Adipocyte (in vitro differentiated cells): ENCODE measurements around the gene PSMD1.

Source experiments
- DNase-seq: peaks from one replicate; pipeline ENCODE4 v3.0.0-alpha.2; 2015; ENCODE audit warnings: low read depth
- H3K27me3 ChIP-seq: replicated peaks from 2 replicates; pipeline ENCODE4 v1.7.0; 2013; ENCODE audit warnings: mild to moderate bottlenecking, low read length, moderate library complexity; ENCODE audit not compliant: control insufficient read depth, insufficient read depth
- H3K36me3 ChIP-seq: 2 replicates; pipeline ENCODE4 v1.7.0; 2013; ENCODE audit warnings: low read length, mild to moderate bottlenecking, moderate library complexity; ENCODE audit not compliant: control insufficient read depth, insufficient read depth, severe bottlenecking
- H3K4me1 ChIP-seq: 2 replicates; pipeline ENCODE4 v1.7.0; 2013; ENCODE audit warnings: mild to moderate bottlenecking, low read length, moderate library complexity; ENCODE audit not compliant: control insufficient read depth, insufficient read depth
- H3K4me3 ChIP-seq: 2 replicates; pipeline ENCODE4 v1.7.0; 2013; ENCODE audit warnings: mild to moderate bottlenecking, low read length, moderate library complexity
- H3K9ac ChIP-seq: 2 replicates; pipeline ENCODE4 v1.7.0; 2013; ENCODE audit warnings: mild to moderate bottlenecking, low read length, moderate library complexity
- H3K9me3 ChIP-seq: 2 replicates; pipeline ENCODE4 v1.7.0; 2013; ENCODE audit warnings: mild to moderate bottlenecking, low read length, moderate library complexity; ENCODE audit not compliant: control insufficient read depth

PSMD1 gene

GRCh38 chr2:231056453-231057416 lies at the start of gene PSMD1:
Gene PSMD1 (plus strand): TSS chr2:231056867. CDS start chr2:231057026, 159 bp downstream.
- Histone ChIP-seq H3K36me3 (peaks cover 10% of the 10 kb centered on the region), H3K27me3 (no peaks in the 10 kb centered on the region), H3K9ac (peak within 1 kb of the TSS; percentile 99), H3K9me3 (no peaks in the 10 kb centered on the region), H3K4me3 (peak within 1 kb of the TSS; percentile 93), H3K4me1 (peaks cover 39% of the 10 kb centered on the region)
- DNase-seq: peak; percentile 95

- Histone ChIP-seq H3K36me3 (no peaks in the 10 kb centered on the region), H3K4me3 (no peak overlapping the region), H3K27me3 (peaks cover 66% of the 10 kb centered on the region), H3K9me3 (no peaks in the 10 kb centered on the region), H3K9ac (no peak overlapping the region), H3K4me1 (peaks cover 6% of the 10 kb centered on the region)
- DNase-seq: peak; percentile 28
These were observed 49.2 kb upstream of the PSMD1 start for GRCh38 chr2:231007286-231008098.

GRCh38 chr2:231008131-231008530 lies 48.5 kb upstream of the PSMD1 start:
- H3K36me3 ChIP-seq: no peaks in the 10 kb centered on the region
- no peak overlapping the region for H3K4me3 ChIP-seq
- H3K27me3 ChIP-seq: peaks cover 70% of the 10 kb centered on the region
- H3K9me3 ChIP-seq: no peaks in the 10 kb centered on the region
- H3K4me1 ChIP-seq: peaks cover 2% of the 10 kb centered on the region
- no peak overlapping the region for H3K9ac ChIP-seq
- no peak for DNase-seq

GRCh38 chr2:231009236-231009919 lies 47.3 kb upstream of the PSMD1 start:
- Histone ChIP-seq H3K4me3 (no peak overlapping the region), H3K27me3 (peaks cover 71% of the 10 kb centered on the region), H3K36me3 (no peaks in the 10 kb centered on the region), H3K4me1 (no peaks in the 10 kb centered on the region), H3K9me3 (no peaks in the 10 kb centered on the region), H3K9ac (no peak overlapping the region)
- no peak for DNase-seq

- Histone ChIP-seq H3K4me1 (no peaks in the 10 kb centered on the region), H3K36me3 (no peaks in the 10 kb centered on the region), H3K9me3 (no peaks in the 10 kb centered on the region), H3K9ac (no peak overlapping the region), H3K27me3 (peaks cover 74% of the 10 kb centered on the region), H3K4me3 (no peak overlapping the region)
- DNase-seq: no peak
These were observed 46.4 kb upstream of the PSMD1 start for GRCh38 chr2:231010201-231010730.

GRCh38 chr2:231011526-231011925 lies 45.1 kb upstream of the PSMD1 start:
- no peak for DNase-seq
- Histone ChIP-seq H3K4me1 (no peaks in the 10 kb centered on the region), H3K9ac (no peak overlapping the region), H3K4me3 (no peak overlapping the region), H3K9me3 (no peaks in the 10 kb centered on the region), H3K27me3 (peaks cover 82% of the 10 kb centered on the region), H3K36me3 (no peaks in the 10 kb centered on the region)

GRCh38 chr2:231012463-231012862 lies 44.2 kb upstream of the PSMD1 start:
- no peaks in the 10 kb centered on the region for H3K36me3 ChIP-seq
- no peaks in the 10 kb centered on the region for H3K9me3 ChIP-seq

GRCh38 chr2:231013820-231014219 lies 42.8 kb upstream of the PSMD1 start:
- H3K9ac ChIP-seq: no peak overlapping the region
- H3K36me3 ChIP-seq: no peaks in the 10 kb centered on the region
- H3K4me1 ChIP-seq: no peaks in the 10 kb centered on the region
- no peaks in the 10 kb centered on the region for H3K9me3 ChIP-seq
- DNase-seq: no peak
- H3K27me3 ChIP-seq: peaks cover 64% of the 10 kb centered on the region
- no peak overlapping the region for H3K4me3 ChIP-seq

More at GRCh38 chr2:231012463-231012862, 44.2 kb upstream of the PSMD1 start:
- no peak for DNase-seq
- no peak overlapping the region for H3K4me3 ChIP-seq
- peaks cover 75% of the 10 kb centered on the region for H3K27me3 ChIP-seq
- H3K9ac ChIP-seq: no peak overlapping the region
- H3K4me1 ChIP-seq: no peaks in the 10 kb centered on the region

- Histone ChIP-seq H3K9me3 (peaks cover 3% of the 10 kb centered on the region), H3K36me3 (no peaks in the 10 kb centered on the region), H3K4me1 (no peaks in the 10 kb centered on the region), H3K9ac (no peak overlapping the region), H3K27me3 (peaks cover 54% of the 10 kb centered on the region), H3K4me3 (no peak overlapping the region)
- no peak for DNase-seq
These were observed 41.2 kb upstream of the PSMD1 start for GRCh38 chr2:231015478-231015877.

- no peak for DNase-seq
- Histone ChIP-seq H3K4me1 (no peaks in the 10 kb centered on the region), H3K9ac (no peak overlapping the region), H3K9me3 (peaks cover 6% of the 10 kb centered on the region), H3K36me3 (no peaks in the 10 kb centered on the region), H3K4me3 (no peak overlapping the region), H3K27me3 (peaks cover 56% of the 10 kb centered on the region)
These were observed 40.7 kb upstream of the PSMD1 start for GRCh38 chr2:231015926-231016325.
